SH-SY5Y (cell line): Measurements from ENCODE around the gene TRABD2B.

Experiments
- GATA2 ChIP-seq: IDR thresholded peaks from 2 replicates; pipeline ENCODE4 v1.6.1; 2011; ENCODE audit warnings: mild to moderate bottlenecking, low read depth, low read length
- GATA3 ChIP-seq: IDR thresholded peaks from 2 replicates; pipeline ENCODE4 v1.6.1; 2011; ENCODE audit warnings: low read depth, mild to moderate bottlenecking, low read length, moderate library complexity

Gene TRABD2B

DNA sequence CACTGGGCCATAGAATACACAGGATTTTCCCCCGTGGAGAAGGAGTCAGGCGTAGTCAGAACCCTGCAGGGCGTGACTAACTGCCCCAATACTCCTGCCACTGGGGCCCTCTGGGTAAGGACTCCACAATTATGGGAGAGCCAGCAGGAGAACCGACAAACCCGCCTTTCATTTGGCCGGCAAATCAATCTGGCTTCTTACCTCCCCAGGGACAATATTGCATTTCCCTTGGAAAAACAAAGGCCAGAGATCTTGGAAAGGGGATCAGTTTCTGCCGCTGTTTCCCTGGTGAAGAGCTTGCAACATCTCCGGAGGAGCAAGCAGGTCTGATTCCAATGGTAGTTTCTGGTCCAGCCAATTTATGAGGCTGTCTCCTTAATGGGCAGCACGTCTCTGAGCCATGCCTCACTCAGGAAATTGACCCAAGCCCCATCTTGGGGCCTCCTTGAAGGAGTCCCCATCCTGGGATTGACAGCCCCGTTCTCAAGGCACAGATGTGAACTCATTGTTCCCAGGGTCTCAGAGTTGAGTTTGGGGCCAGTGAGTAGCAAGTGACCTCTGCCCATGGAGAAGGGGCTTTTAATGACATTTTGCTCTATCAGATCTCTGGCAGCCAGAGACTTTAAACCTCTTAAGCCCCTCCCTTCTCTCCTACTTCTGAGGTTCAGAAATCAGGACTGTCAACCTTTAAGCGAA is 4.3 kb downstream of the TRABD2B start:
- TF ChIP-seq GATA3 (no peak), GATA2 (no peak)

DNA sequence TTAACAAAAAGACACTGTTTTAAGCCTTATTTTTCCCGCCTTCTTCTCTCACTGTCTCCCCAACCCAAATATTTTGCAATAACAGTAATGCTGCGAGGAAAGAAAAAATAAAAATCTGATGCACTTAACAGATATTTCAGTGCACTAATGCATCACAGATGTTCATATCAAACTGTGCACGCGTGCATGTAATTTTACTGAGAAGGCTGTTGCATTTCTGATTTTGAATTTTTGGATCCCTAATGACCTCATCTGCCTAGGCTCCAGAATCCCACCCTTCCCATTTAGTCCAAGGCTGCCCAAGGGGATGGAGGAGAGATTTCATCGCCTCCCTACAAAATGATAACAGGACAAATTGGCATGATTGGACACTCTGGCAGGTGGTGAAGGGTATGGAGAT is 5.5 kb downstream of the TRABD2B start:
- TF ChIP-seq GATA3 (peak; percentile 73), GATA2 (peak; percentile 84)

DNA sequence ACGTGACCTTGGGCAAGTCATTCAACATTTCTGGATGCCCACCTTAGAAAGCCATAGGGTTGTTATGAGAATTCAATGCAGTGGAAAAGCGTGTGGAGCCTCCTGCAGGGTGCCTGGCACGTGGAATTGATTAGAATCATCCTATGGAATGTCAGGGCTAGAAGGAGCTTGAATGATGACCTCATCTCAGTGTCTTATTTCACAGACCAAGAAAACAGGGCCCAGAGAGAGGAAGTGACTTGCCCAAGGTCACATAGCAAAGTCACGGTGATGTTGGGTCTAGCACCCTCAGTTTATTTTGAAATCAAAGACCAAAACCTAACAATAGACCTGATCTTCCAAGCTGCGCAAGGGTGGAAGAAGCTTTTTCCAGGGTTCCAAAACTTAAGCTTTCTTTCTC is 6.0 kb downstream of the TRABD2B start:
- TF ChIP-seq GATA2 (no peak), GATA3 (no peak)

DNA sequence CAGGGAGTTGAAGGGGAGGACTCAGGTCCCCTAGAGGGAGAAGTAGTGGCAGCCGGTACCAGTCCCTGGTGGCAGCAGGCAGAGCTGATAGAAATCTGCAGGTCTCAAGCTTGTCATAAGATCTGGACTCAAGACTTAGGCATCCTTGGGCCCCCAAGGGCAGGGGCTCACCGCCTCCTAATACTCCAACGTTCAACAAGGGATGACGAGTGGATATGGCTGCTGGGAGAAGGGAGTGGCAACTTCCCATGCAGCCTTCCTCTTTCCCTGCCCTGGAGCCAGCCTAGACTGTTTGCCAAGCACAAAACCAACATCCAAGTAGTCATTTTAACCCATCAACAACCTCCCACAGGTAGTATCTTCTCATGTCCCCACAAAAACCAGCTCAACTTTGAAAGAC is 6.9 kb downstream of the TRABD2B start:
- TF ChIP-seq GATA3 (no peak), GATA2 (no peak)

DNA sequence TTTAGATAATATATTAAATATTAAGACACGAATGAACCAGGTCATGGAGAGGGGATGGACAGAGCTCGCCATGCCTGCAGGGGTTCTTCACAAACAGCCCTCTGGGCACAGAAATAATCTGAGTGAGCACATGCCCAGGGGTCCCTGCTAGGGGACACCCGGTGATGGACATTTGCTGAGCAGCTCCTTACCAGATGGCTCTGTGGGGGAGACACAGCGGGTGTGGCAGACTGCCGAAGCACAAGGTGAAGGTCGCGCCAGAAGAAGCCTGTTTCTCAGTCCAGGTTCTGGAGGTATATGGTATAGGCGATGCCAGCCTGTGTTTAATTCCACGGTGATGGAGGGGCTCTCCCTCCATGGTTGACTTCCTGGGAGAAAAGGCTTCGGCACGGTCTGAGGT is 9.6 kb downstream of the TRABD2B start:
- TF ChIP-seq GATA2 (no peak), GATA3 (no peak)

DNA sequence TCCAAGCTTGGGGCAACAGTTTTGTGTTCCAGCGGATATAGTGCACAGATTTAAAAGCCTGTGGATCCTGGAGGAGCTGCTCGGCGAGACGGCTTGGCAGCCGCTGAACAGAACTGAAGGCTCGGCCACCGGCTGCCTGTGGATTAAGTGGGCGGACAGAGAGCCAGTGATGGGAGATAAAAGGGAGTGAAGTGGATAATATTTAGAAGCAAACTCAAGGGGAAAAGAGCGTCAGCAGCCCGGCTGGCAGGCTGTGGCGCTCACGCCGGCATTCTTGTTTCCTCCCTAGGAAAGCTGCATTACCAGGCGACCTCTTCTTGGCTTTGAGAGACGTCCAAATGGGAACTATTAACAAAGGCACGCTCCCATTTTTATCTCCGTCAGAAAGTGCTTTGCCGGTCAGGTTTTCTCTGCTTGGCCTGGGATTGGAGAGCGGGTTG is 10.4 kb downstream of the TRABD2B start:
- no peak for TF ChIP-seq GATA3
- peak; percentile 70 for TF ChIP-seq GATA2

DNA sequence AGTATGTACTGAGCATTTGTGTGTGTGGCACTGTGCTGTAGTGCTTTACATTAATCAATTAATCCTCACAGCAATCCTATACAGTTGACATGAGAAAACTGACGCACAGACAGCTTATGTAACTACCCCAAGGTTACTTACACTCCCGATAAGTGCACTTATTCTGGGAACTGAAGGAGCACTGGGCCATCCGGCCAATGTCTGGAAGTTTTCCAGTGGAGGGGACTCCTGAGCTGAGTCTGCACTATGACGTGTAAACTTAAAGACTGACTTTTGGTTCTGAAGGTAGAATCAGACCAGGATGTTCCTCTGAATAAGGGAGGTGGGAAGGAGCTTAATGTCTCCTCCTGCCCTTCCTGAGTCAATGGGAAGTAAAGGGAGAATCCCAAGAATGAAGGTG is 12.2 kb downstream of the TRABD2B start:
- TF ChIP-seq GATA3: no peak

DNA sequence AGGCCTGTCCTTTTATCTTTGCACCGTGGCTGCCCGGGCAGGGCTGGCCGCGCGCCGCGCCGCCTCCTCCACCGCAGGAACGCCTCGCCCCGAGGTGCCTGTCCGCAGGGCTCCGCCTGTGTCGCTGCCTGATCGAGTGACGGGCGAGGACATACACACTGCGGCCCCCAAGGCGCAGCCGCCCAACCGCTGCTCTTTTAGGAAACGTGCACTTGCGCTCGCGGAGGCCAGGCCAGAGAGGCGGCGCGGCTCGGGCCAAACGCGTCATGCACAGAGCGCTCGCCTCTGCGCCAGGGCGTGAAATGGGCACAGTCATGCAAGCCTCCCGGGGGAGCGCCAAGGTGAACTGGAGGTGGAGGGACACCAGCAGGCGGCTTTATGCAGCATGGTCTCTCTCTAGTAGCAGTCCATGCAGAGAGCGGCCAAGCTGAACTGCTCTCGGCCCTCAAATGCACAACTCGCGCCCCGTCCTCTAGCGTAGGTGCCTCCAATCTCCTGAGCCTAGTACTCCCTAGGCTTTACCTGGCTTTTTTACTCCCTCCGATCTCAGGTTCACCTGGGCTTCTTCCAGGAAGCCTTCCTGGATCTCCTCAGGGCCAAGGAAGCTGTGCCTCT is 12.9 kb downstream of the TRABD2B start:
- TF ChIP-seq GATA2 (no peak), GATA3 (no peak)

DNA sequence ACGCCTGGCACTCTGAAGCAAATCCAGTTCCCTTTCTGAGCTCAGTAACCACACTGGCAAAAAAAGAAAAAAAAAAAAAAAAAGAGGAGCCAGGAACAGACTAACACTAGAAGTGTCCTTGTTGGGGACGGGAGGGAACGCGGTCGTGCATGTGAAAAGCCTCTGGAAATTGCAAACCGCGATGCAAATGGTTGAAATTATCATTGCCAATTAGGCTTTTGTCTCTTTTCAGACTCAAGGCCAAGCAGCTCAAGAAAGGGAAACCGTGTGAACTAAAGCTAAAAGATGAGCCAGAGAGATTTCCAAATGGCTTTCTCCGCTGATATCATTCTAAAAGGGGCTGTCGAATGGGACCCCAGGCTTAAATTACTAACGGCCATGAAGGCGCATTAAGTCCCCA is 13.5 kb downstream of the TRABD2B start:
- TF ChIP-seq GATA3 (no peak), GATA2 (no peak)

DNA sequence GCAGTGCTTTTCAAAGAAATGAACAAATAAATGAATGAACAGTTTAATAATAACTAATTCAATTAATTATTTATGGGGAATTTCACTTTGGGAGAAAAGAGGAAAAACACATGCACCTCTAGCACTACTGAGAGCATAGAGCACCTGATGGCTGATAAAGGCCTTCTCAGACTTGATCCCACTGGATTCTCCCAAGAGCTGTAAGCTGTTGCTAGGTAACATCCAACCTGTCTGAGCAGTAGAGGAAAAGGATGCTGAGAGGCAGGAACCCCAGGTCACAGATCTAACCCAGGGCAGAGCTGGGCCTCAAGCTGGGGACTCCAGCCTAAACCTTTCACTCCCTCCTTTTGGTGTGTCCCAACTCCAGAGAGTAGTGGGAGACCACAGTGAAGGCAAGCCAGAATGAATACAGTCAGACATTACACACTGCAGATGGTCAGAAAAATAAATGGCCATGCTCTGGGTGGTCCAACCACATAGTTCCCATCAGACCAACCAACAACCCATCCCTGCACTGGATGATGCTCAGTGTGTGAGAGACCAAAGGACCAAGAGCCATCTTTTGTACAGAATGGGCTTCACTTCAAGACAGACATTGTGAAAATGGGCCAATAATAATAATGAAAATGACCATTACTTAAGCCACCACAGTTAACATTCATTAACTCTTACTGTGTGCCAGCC is 15.4 kb downstream of the TRABD2B start:
- TF ChIP-seq GATA2 (no peak), GATA3 (no peak)

DNA sequence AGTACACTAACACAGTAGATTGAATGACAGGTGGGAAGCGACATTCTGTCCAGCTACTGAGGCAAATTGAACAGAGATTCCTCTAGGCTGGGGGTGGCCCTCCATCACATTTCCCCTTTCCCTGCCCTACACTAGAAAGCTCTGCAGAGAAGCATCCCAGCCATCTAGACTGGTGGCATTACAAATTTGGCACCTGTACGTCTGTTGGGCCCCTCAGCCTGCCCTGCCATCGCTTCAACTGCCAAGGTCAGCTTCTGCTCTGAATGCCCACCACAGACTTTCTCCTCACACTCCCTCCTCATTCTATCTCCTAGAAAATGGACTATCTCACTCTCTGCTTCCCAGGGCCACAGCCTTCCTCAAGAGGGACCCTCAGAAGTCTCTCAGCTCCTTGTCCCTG is 16.7 kb downstream of the TRABD2B start:
- no peak for TF ChIP-seq GATA3
- no peak for TF ChIP-seq GATA2

DNA sequence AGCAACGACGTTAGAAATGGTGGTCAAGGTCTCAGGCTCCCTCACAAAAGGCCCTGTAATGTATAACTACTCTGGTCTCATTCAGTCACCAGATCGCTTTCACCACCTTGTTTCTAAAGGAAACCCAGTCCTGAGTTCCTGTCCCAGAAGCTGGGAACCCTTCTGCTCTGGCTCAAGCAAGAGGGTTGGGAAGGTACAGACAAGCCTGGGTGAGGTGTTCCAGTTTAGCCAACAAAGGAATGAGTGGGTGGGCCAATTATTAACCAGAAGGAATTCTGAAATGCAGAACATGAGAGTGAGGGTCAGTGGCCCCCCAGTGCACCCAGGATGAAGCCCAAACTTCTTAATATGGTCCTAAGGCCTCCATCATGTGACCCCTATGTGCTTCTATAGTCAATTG is 17.5 kb downstream of the TRABD2B start:
- TF ChIP-seq GATA3 (no peak), GATA2 (no peak)

DNA sequence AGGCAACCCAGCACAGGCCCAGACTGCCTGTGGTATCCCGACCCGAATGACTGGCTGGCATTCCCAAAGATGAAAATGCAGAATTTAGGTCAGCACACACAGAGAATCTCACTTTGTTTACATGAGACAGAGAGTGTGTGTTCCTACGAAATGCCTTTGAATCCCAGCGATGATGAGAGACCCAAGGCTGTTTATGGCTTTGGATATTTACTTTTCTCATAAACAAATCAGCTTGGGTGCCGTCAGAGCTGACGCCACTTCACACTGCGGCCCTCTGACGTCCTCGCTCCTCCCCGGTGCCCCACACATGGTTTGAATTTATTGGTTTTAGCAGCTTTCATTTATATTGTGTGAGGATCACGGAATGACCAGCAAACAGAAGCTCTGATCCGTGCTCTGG is 18.7 kb downstream of the TRABD2B start:
- no peak for TF ChIP-seq GATA2
- TF ChIP-seq GATA3: no peak

DNA sequence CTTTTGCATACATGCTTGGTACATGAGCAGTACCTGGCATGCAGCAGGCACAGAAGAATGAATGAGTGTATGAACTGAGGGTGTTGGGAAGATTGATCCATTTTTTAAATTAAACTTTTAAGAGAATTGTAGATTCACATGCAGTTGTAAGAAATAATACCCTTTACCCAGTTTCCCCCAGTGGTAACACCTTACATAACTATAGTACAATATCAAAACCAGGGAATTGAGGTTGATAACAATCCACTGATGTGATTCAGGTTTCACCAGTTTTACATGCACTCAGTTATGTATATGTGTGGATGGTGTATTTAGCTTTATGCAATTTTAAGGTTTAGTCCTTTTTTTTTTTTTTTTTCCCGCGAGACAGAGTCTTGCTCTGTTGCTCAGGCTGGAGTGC is 20.5 kb downstream of the TRABD2B start:
- no peak for TF ChIP-seq GATA2
- no peak for TF ChIP-seq GATA3

DNA sequence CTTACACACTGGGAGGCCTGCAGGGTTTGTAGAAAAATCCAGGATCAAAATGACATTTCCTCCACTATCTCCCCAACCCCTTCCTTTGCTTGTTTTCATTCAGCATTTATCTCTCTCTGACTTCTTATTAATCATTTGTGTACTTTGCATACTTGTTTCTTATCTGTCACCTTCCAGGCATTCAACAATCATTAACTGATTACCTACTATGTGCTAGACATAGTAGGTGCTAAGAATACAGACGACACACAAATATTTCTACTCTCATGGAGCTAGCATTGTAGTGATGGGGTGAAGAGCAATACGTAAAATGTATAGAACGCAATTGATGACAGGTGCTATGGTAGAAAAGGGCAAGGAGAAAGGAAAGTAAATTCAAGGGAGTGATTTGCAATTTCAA is 20.9 kb downstream of the TRABD2B start:
- TF ChIP-seq GATA3 (no peak), GATA2 (no peak)
